ENCODE data around the gene CPNE1. TPM values are rescaled to one million over a fixed set of nuclear protein-coding genes. Genes with fewer than 3 reads are reported as not detected.
"Not testable (repeated sequence)": the region's sequence is repeated elsewhere in the genome, so short reads cannot be mapped to it uniquely, and the experiment has no call there.

The CPNE1 gene
- total RNA-seq, 2 donors from 2014 or later: 39.2 to 60.4 TPM

GRCh38 chr20:35709259-35709658, 44.6 kb upstream of the CPNE1 start:
- no peak overlapping the region for H3K27ac ChIP-seq
- DNase-seq (ENCODE audit: low spot score): no peak
- H3K4me3 ChIP-seq: no peak overlapping the region
- H3K9me3 ChIP-seq: no peaks in the 10 kb centered on the region
- peaks cover 97% of the 10 kb centered on the region for H3K36me3 ChIP-seq
- peaks cover 0 to 32% of the 10 kb centered on the region in 2 donors for H3K4me1 ChIP-seq
- no peaks in the 10 kb centered on the region for H3K27me3 ChIP-seq
- no peak for TF ChIP-seq CTCF (IDR thresholded peaks at IDR 0.05)

GRCh38 chr20:35708502-35708901, 43.8 kb upstream of the CPNE1 start:
- Histone ChIP-seq H3K27me3 (no peaks in the 10 kb centered on the region), H3K27ac (no peak overlapping the region), H3K36me3 (peaks cover 97% of the 10 kb centered on the region), H3K4me3 (no peak overlapping the region), H3K4me1 (peaks cover 0 to 35% of the 10 kb centered on the region in 2 donors), H3K9me3 (no peaks in the 10 kb centered on the region)
- TF ChIP-seq CTCF (IDR thresholded peaks at IDR 0.05): no peak
- no peak for DNase-seq (ENCODE audit: low spot score)

- H3K36me3 ChIP-seq: peaks cover 97% of the 10 kb centered on the region
- DNase-seq (ENCODE audit: low spot score): peak; percentile 36
- H3K27me3 ChIP-seq, H3K9me3 ChIP-seq, H3K27ac ChIP-seq, H3K4me3 ChIP-seq: not testable (repeated sequence)
- peaks cover 0 to 33% of the 10 kb centered on the region in 2 donors for H3K4me1 ChIP-seq
Measured at GRCh38 chr20:35706591-35707529, 42.2 kb upstream of the CPNE1 start.

- not testable (repeated sequence) for H3K9me3 ChIP-seq, H3K27me3 ChIP-seq, H3K4me3 ChIP-seq, H3K27ac ChIP-seq
- peak; percentile 49 for DNase-seq (ENCODE audit: low spot score)
- Histone ChIP-seq H3K36me3 (peaks cover 88% of the 10 kb centered on the region), H3K4me1 (peaks cover 0 to 24% of the 10 kb centered on the region in 2 donors)
Measured at GRCh38 chr20:35705894-35706293, 41.2 kb upstream of the CPNE1 start.

- TF ChIP-seq CTCF (IDR thresholded peaks at IDR 0.05): no peak
- no peaks in the 10 kb centered on the region for H3K27me3 ChIP-seq
- H3K9me3 ChIP-seq: no peaks in the 10 kb centered on the region
- peaks cover 0 to 27% of the 10 kb centered on the region in 2 donors for H3K4me1 ChIP-seq
- H3K4me3 ChIP-seq: no peak overlapping the region
- H3K27ac ChIP-seq: no peak overlapping the region
- H3K36me3 ChIP-seq: peaks cover 76% of the 10 kb centered on the region
- DNase-seq (ENCODE audit: low spot score): no peak
Measured at GRCh38 chr20:35704514-35705261, 40.0 kb upstream of the CPNE1 start.

GRCh38 chr20:35702824-35703695, 38.4 kb upstream of the CPNE1 start:
- no peaks in the 10 kb centered on the region for H3K27me3 ChIP-seq
- TF ChIP-seq CTCF (IDR thresholded peaks at IDR 0.05): no peak
- no peak overlapping the region for H3K4me3 ChIP-seq
- peaks cover 0 to 20% of the 10 kb centered on the region in 2 donors for H3K4me1 ChIP-seq
- H3K27ac ChIP-seq: no peak overlapping the region
- peaks cover 60% of the 10 kb centered on the region for H3K36me3 ChIP-seq
- no peaks in the 10 kb centered on the region for H3K9me3 ChIP-seq
- DNase-seq (ENCODE audit: low spot score): peak; percentile 28

Data from right atrium auricular region (tissue), 2 donors.